Left forelimb (tissue), 1 donor: Measurements from ENCODE around the gene CDH8.

Experiments used
- DNase-seq: peaks from one replicate; pipeline ENCODE4 v3.0.0-alpha.2; 2018; ENCODE audit warnings: low spot score

The CDH8 gene

DNA sequence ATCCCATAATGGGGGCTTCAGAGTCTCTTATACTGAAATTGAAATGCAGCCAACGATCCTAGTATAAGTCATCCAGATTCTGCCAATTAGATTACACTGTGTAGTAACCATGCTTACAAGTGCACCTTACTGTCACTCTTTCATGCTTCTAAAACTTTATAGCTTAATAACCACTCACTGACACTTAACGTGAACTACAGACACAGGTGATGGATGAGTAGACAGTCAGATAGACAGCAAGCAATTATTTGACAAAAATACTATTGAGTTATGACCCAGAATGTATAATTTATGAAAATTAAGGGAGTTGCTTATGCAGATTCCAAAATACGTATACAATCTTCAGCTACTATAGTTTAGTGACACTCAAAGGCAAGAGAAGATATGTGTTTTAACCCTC lies 6.3 kb downstream of the CDH8 start:
- DNase-seq = no peak

GRCh38 chr16:62022688-62023087 lies 13.6 kb downstream of the CDH8 start:
- DNase-seq = no peak

- DNase-seq = no peak
These were observed 15.1 kb downstream of the CDH8 start for GRCh38 chr16:62021161-62021581.

DNA sequence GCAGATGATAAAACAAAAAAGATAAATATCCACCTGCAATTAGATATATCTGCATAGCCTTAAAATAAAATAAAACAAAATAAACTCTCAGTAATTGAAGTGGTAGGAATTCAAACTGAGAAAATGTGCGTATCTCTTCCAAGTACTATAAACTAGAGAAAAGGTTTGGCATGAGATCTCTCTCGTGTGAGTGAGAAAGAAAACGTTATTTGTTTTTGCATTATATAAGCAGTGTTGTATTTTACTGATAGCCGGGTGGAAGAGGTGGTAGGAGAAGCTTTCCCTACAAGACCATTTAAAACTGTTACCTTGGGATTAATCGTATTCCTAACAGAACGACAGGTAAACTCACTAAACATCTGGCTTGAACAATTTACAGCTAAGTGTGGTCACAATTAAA lies 15.6 kb downstream of the CDH8 start:
- no peak for DNase-seq

DNA sequence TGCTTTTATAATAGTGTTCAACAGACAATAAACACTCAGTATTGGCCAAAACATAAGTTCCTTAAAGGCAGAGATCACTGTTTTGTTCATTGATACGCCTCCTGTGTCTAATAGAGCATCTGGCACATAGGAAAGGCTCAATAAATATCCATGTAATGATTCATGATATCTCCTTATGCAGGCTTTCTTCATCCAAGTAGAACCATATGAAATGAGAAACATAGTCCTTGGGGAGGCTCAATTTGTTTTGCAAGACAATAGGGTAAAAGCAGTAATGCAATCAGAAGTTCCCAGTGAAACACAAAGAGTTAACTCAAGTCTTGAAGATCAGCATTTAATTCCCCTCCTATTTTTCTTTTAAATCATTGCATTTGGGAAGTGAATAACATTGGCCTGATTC lies 16.4 kb downstream of the CDH8 start:
- no peak for DNase-seq

DNA sequence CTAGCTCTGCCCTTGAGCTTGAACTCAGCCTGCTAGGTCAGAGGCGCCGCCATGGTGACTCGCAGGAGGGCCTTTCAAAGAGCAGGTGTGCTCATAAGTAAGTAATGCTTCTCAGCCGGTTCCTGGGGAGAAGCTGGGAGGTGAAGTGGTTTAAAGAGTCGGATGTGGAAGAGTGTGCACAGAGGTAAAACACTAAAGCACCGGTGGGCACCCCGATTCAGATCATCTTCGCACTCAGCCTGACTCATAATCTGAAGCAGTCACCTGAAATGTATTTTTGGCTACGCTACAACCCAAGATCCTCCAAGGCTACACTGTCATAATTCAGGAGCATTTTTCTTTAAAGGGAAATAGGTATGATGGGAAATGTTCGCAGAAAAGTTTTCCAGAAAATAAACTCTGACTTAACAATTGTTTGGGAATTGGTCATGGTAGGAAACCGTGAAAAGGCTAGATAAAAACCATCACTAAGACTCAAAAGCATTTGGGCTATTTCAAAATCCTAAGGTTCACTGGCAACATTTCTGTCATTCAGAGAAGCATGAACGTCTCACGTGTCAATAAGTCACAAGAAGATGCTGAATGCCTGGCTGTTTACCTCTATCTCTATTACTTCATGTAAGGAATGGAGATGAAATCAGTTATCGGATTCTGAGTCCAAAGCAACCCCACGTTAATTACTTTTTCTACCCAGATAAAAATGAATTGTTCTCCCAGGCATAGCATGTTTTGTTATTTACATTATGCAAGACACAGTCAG lies 17.8 kb downstream of the CDH8 start:
- no peak for DNase-seq

DNA sequence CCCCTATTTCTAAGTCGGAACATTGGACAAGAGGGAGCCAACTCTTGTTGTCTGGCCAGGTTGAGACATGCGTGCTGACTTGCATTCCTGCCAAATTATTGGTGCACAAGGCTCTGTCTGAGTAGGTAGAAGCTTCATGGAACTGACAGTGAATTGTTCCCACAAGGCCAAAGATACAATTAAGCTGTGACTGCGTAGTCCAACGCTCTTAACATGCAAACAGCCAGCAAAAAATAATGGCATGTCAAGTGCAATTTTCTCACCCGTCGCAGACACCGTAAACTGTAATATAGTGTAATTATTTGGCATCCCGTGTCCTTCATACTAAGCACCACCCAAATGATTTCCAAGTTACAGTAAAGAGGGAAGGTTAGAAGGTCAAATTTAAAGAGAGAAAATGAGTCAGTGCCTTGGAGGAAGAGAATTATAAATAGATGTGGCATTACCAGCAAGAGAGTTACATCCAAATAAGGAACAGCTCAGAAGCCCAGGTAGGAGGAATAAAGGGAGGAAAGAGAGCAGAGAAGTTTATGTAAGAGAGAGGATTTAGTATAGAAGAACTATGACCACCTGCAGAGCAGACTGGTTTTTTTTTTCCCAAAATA lies 21.8 kb downstream of the CDH8 start:
- no peak for DNase-seq

GRCh38 chr16:62010186-62010585 lies 26.1 kb downstream of the CDH8 start:
- DNase-seq = no peak

DNA sequence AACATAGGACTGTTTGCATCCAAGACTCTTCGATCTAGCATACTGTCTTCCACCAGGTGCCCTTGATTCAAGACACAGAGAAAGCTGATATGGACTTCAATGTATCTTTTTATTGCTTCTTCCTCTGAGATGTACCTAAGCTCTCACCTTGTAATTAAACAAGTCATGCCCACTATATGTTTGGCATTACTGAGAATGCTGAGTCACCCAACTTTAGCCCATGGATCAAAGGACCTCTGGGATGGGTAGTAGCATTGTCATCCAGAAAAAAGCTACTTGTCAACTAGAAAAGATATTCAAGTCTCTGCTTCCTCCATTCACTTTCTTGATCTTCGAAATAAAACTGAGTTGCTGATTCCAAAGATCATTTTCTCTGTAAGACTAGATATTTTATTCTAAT lies 37.8 kb downstream of the CDH8 start:
- no peak for DNase-seq

DNA sequence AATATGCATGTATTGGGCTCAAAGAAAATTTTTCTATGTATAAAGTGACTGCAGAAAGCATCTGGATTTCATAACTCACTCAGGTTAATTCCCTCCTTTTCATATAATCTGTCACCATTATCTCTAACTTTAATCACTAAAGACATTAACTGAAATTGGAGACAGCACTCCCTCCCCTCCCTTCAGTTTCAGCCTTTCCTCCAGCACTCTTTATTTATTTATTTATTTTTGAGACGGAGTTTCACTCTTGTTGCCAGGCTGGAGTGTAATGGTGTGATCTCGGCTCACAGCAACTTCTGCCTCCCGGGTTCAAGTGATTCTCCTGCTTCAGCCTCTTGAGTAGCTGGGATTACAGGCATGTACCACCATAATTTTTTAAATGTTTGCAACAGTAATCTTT lies 43.1 kb downstream of the CDH8 start:
- DNase-seq = no peak

DNA sequence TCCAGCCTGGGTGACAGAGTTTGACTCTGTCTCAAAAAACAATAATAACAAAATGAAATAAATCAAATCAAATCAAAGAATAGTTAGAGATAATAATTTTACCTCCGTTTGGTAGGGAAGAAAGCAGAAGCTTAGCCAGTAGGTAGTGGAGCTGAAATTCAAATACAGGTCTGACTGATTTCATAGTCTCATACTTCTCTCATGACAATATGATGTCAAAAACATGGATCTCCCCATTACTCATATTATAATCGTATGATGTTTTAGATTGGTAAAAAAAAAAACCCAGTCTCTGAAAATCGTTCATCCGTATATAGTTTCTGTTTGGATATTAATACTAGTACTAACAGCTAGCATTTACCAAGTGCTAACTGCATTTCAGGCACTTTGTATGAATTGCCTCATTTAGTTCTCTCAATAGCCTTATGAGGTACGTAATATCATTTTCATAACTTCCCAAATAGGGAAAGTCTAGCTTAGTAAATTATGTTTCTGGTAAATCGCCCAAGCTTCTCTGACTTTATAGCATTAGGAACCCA lies 48.7 kb downstream of the CDH8 start:
- DNase-seq = no peak

- DNase-seq = no peak
These were observed 67.2 kb downstream of the CDH8 start for GRCh38 chr16:61969077-61969382.

GRCh38 chr16:61968242-61969076 lies 67.8 kb downstream of the CDH8 start:
- DNase-seq = no peak

DNA sequence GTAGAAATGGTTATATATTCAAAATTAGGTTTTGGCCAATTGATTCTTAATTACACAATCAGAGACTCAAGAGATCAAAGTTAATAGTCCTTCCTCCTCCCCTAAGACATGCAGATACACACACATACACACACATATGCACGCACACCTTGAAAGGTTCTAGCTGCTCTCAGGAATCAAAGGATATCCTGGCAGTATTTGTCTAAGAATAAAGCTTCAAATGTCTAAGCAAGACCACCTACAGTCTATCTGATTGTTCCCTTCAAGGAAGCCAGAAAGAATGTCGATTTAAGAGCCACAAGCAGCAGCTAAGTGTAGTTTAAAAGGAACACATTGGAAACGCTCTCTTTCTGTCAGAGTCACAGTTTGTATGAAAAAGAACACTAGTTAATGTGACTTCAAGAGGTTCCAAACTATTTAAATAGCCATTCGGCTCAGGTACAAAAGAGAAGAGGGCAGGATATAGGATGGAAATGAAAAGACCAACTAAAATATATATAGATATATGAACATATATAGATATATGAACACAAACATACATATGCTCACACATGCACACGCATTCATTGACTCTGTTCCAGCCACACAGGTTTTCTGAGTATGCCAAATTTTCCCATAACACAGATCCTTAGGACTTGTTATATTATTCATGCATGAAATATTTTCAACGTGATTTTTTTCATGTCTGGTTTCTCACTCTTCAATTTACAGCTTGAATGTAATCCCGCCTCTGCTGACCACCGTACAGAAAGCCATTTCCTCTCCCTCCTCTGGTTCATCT lies 79.0 kb downstream of the CDH8 start:
- no peak for DNase-seq

DNA sequence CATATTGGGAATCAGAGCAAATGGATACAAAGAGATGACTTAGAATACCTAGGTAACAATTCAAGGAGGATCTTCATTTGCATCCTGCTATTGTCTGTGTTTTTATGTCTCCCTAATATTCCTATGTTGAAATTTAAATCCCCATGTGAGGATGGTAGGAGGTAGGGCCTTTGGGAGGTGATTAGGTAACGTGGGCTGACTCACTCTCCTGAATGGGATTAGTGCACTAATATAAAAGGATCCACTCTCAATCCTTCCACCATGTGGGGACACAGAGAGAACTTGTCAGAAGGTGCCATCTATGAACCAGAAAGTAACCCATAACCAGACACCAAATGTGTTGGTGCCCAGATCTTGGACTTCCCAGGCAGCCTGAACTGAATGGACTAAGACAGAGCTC lies 83.4 kb downstream of the CDH8 start:
- no peak for DNase-seq

GRCh38 chr16:61948414-61948813 lies 87.8 kb downstream of the CDH8 start:
- DNase-seq = no peak

DNA sequence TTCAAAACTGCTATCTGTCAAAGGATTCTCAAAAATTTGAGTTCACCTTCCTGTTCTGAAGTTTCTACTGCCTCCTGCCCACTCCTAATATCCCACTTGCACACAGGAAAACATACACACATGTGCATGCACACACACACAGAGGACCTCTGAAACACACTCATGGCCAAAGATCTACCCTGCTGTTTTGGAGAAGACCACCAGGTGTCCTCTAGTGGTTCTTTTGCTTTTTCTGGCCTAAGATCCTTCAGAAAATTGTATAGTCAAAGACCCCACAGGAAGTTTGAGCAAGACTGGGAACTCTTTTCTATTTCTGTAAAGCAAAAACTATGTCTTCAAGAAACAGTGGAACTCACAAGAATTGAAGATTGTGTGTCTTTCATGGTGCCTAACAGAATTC lies 90.2 kb downstream of the CDH8 start:
- DNase-seq = no peak

- no peak for DNase-seq
These were observed 90.7 kb downstream of the CDH8 start for GRCh38 chr16:61945511-61945910.

DNA sequence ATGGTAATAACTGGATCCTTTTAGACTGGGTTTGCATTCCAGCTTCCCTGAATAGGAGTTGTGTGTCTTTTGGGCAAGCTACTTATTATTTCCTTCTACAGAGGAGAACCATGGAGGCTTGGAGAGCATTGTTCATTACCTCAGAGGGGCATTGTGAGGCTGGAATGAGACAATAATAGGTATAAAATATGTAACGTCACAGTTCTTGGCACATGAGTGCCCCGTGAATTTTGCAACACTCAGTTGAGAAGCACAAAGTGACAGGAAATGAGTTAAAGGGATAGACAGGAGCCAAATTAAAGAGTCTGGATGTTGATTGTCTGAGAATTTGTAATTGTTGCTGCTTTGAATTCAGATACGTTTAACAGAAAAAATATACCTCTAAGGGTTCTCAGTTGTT lies 92.2 kb downstream of the CDH8 start:
- DNase-seq = no peak

- DNase-seq = no peak
These were observed 95.6 kb downstream of the CDH8 start for GRCh38 chr16:61940611-61941010.

DNA sequence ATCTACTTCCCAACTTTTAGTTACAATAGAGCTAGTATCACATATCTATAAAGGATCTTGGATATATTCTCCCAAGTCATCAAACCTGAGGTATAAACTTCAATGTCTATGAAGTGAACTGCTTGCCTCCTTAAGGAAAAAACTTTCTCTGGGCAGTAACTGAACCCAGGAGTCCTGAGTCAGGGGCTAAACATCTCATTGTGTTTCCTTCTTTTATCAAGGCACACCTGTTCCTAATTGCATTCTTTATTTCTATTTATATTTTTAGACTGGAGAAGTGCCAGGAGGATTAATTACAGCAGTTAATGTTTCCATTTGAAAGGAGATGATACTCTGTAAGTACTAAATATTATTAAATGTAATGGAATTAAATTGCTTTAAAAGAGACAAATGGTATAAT lies 98.6 kb downstream of the CDH8 start:
- no peak for DNase-seq

GRCh38 chr16:61936522-61936921 lies 99.7 kb downstream of the CDH8 start:
- DNase-seq = no peak
